ENCODE measurements around the gene GZF1.

Gene GZF1

GRCh38 chr20:23316626-23317025 lies 45.4 kb upstream of the GZF1 start:
- Histone ChIP-seq H3K27me3 (ENCODE audit: low read depth, low read length) (peaks cover 10% of the 10 kb centered on the region; the same call in 1 of the 2 replicates), H3K9ac (ENCODE audit: low read length) (no peak overlapping the region)

GRCh38 chr20:23317081-23317480 lies 44.9 kb upstream of the GZF1 start:
- TF ChIP-seq CTCF (IDR thresholded peaks at IDR 0.05; ENCODE audit: low read depth, low read length) = no peak
- TF ChIP-seq EZH2phosphoT487 (IDR thresholded peaks at IDR 0.05; ENCODE audit: low read depth) = no peak
- peaks cover 7% of the 10 kb centered on the region; the same call in 1 of the 2 replicates for H3K27me3 ChIP-seq (ENCODE audit: low read depth, low read length)
- no peaks in the 10 kb centered on the region for H3K36me3 ChIP-seq (replicated peaks; ENCODE audit: low read depth, low read length)
- no peaks in the 10 kb centered on the region for H4K20me1 ChIP-seq (ENCODE audit: insufficient read depth, low read length)
- H3K79me2 ChIP-seq (ENCODE audit: low read length) = no peaks in the 10 kb centered on the region
- no peaks in the 10 kb centered on the region for H3K9me3 ChIP-seq (ENCODE audit: insufficient read depth, low read length)
- no peak overlapping the region for H3K27ac ChIP-seq (ENCODE audit: low read length)
- H2AFZ ChIP-seq (ENCODE audit: low read depth, low read length) = no peak overlapping the region
- no peak overlapping the region for H3K9ac ChIP-seq (ENCODE audit: low read length)
- H3K4me3 ChIP-seq (ENCODE audit: low read length) = no peak overlapping the region
- H3K4me2 ChIP-seq (ENCODE audit: low read length) = no peak overlapping the region
- no peaks in the 10 kb centered on the region for H3K4me1 ChIP-seq (ENCODE audit: low read length)

More at GRCh38 chr20:23316626-23317025, 45.4 kb upstream of the GZF1 start:
- H3K4me1 ChIP-seq (ENCODE audit: low read length) = no peaks in the 10 kb centered on the region
- no peak overlapping the region for H3K4me3 ChIP-seq (ENCODE audit: low read length)
- no peaks in the 10 kb centered on the region for H3K36me3 ChIP-seq (replicated peaks; ENCODE audit: low read depth, low read length)
- no peak overlapping the region for H2AFZ ChIP-seq (ENCODE audit: low read depth, low read length)
- no peaks in the 10 kb centered on the region for H4K20me1 ChIP-seq (ENCODE audit: insufficient read depth, low read length)
- no peak for TF ChIP-seq EZH2phosphoT487 (IDR thresholded peaks at IDR 0.05; ENCODE audit: low read depth)
- no peak for TF ChIP-seq CTCF (IDR thresholded peaks at IDR 0.05; ENCODE audit: low read depth, low read length)
- H3K9me3 ChIP-seq (ENCODE audit: insufficient read depth, low read length) = no peaks in the 10 kb centered on the region
- no peak overlapping the region for H3K4me2 ChIP-seq (ENCODE audit: low read length)
- no peaks in the 10 kb centered on the region for H3K79me2 ChIP-seq (ENCODE audit: low read length)
- no peak overlapping the region for H3K27ac ChIP-seq (ENCODE audit: low read length)

GRCh38 chr20:23318347-23318746 lies 43.6 kb upstream of the GZF1 start:
- Histone ChIP-seq H3K27ac (ENCODE audit: low read length) (no peak overlapping the region), H3K9ac (ENCODE audit: low read length) (no peak overlapping the region), H3K9me3 (ENCODE audit: insufficient read depth, low read length) (no peaks in the 10 kb centered on the region), H3K27me3 (ENCODE audit: low read depth, low read length) (no peaks in the 10 kb centered on the region; the same call in 1 of the 2 replicates), H3K79me2 (ENCODE audit: low read length) (no peaks in the 10 kb centered on the region), H3K4me2 (ENCODE audit: low read length) (no peak overlapping the region), H3K4me3 (ENCODE audit: low read length) (no peak overlapping the region), H3K36me3 (replicated peaks; ENCODE audit: low read depth, low read length) (no peaks in the 10 kb centered on the region), H4K20me1 (ENCODE audit: insufficient read depth, low read length) (no peaks in the 10 kb centered on the region), H3K4me1 (ENCODE audit: low read length) (no peaks in the 10 kb centered on the region), H2AFZ (ENCODE audit: low read depth, low read length) (no peak overlapping the region)
- no peak for TF ChIP-seq EZH2phosphoT487 (IDR thresholded peaks at IDR 0.05; ENCODE audit: low read depth)

- Histone ChIP-seq H3K27ac (ENCODE audit: low read length) (no peak overlapping the region), H3K9me3 (ENCODE audit: insufficient read depth, low read length) (no peaks in the 10 kb centered on the region), H3K9ac (ENCODE audit: low read length) (no peak overlapping the region), H3K4me2 (ENCODE audit: low read length) (no peak overlapping the region), H3K36me3 (replicated peaks; ENCODE audit: low read depth, low read length) (no peaks in the 10 kb centered on the region), H3K4me3 (ENCODE audit: low read length) (no peak overlapping the region), H3K79me2 (ENCODE audit: low read length) (no peaks in the 10 kb centered on the region), H3K4me1 (ENCODE audit: low read length) (no peaks in the 10 kb centered on the region), H2AFZ (ENCODE audit: low read depth, low read length) (no peak overlapping the region), H3K27me3 (ENCODE audit: low read depth, low read length) (no peaks in the 10 kb centered on the region; the same call in 1 of the 2 replicates), H4K20me1 (ENCODE audit: insufficient read depth, low read length) (no peaks in the 10 kb centered on the region)
- TF ChIP-seq EZH2phosphoT487 (IDR thresholded peaks at IDR 0.05; ENCODE audit: low read depth) (no peak), CTCF (IDR thresholded peaks at IDR 0.05; ENCODE audit: low read depth, low read length) (no peak; the same call in none of the 2 replicates)
Observed at GRCh38 chr20:23320317-23320716, 41.7 kb upstream of the GZF1 start.
